Measurements from ENCODE around the gene PCGF1.

Gene PCGF1

DNA sequence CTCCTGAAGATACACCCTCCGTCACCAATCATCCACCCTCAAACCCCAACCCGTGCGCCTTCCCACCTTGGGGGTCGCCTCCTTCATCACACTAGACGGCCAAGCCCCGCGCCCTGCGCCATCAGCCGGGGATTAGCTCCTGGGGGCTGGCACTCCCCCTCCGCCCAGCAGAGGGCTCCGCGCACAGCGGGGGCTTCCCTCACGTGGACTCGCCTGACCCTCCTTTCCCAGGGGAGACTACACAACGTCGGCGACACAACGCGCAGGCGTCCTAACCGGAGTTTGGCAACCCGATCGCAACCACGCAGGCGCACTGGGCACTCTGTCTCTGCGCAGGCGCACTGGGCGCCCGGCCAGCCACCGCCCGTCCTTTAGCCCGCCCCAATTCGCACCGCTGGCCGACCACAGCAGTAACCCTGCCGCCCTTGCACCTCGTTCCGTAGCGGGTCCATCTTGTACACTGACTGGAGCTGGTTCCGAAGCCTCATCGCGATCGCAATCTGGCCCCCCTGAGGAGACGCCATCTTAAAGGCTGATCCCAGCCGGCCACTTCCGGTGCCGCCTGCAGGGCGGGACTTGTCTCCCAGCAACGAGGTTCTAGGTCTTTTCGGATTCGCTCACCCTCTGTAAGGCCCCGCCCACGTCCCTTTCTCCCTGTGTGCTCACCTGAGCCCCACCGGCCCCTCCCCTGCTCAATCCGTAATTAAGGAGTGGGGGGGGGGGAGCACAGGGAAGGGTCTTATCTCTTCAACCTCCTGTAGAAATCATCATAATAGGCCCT is at the start of gene PCGF1:
PCGF1 (minus strand) TSS at position 551 of the 781 bp plus-strand sequence; CDS start at position 524, 27 bp downstream.
- DNase-seq (ENCODE audit: extremely low spot score, insufficient read length, low read depth) (peak; percentile 90), FAIRE-seq (peak; percentile 93)

DNA sequence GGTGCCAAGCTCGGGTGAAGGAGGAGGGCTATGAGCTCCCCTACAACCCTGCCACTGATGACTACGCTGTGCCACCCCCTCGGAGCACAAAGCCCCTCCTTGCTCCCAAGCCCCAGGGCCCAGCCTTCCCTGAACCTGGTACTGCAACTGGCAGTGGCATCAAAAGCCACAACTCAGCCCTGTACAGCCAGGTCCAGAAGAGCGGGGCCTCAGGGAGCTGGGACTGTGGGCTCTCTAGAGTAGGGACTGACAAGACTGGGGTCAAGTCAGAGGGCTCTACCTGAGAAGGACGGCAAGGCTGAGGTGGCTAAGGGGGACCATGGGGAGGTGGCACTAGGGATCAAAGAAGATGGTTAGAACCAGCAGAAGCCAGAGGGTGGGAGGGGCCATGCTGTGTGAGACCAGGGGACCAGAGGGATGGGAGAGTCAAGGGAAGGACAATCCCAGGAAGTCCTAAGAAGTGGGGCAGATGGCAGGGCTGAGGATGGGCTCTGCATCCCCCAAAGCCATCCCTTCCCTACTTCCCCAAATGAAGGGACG is 49.4 kb upstream of the PCGF1 start:
- no peak for FAIRE-seq
- no peak for DNase-seq (ENCODE audit: extremely low spot score, insufficient read length, low read depth)

DNA sequence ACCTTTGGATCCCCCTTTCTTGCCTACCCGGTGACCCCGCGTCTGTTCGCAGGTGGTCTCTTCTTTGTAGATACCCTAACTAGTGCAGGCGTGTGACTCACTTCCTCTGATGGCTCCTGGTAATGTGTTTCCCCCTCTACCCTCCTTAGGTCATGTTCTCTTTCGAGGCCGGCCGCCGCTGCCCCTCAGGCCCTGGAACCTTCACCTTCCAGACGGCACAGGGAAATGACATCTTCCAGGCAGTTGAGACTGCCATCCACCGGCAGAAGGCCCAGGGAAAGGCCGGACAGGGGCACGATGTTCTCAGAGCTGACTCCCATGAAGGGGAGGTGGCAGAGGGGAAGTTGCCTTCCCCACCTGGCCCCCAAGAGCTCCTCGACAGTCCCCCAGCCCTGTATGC is 48.7 kb upstream of the PCGF1 start:
- DNase-seq (ENCODE audit: extremely low spot score, insufficient read length, low read depth) (no peak), FAIRE-seq (no peak)

DNA sequence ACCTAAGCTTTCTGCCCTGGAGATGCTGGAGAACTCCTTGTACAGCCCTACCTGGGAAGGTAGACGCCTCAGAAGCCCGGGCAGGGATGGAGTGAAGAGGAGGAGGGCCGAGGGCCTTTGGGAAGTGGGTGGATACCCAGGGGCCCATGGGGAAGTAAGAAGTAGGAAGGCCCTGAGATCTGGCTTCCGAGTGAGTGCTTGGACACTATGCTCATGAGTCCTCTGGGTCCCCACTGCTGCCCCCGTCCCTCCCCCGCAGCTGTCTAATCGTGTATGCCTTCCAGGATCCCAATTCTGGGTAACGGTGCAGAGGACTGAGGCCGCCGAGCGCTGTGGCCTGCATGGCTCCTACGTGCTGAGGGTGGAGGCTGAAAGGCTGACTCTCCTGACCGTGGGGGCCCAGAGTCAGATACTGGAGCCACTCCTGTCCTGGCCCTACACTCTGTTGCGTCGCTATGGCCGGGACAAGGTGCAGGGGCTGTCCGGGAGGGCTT is 48.2 kb upstream of the PCGF1 start:
- DNase-seq (ENCODE audit: extremely low spot score, insufficient read length, low read depth) (no peak), FAIRE-seq (peak; percentile 33)

DNA sequence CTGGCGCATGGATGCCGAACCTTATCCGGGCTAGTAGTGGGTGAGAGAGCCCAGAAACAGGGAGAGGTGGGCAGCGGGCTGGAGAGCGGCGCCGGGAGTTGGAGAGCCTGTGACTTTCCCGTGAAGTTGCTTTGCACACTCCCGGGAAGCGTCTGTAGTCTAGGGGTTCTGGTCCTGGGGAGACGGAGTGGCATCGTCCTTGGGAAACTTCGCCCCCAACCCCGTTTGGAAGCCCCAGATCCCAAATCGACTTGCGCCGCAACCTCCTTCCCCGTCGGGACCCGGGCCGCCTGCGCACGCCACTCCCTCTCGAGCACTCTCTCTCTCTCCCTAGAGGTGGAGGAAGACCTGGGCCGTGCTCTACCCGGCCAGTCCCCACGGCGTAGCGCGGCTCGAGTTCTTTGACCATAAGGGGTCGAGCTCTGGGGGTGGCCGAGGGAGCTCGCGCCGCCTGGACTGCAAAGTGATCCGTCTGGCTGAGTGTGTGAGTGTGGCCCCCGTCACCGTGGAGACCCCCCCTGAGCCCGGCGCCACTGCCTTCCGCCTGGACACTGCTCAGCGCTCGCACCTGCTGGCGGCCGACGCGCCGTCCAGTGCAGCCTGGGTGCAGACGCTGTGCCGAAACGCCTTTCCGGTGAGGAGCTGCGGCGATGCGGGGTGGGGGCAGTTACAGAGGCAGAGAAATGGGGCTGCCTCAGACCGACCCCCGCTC is 47.5 kb upstream of the PCGF1 start:
- no peak for DNase-seq (ENCODE audit: extremely low spot score, insufficient read length, low read depth)
- FAIRE-seq, result peak; percentile 64

DNA sequence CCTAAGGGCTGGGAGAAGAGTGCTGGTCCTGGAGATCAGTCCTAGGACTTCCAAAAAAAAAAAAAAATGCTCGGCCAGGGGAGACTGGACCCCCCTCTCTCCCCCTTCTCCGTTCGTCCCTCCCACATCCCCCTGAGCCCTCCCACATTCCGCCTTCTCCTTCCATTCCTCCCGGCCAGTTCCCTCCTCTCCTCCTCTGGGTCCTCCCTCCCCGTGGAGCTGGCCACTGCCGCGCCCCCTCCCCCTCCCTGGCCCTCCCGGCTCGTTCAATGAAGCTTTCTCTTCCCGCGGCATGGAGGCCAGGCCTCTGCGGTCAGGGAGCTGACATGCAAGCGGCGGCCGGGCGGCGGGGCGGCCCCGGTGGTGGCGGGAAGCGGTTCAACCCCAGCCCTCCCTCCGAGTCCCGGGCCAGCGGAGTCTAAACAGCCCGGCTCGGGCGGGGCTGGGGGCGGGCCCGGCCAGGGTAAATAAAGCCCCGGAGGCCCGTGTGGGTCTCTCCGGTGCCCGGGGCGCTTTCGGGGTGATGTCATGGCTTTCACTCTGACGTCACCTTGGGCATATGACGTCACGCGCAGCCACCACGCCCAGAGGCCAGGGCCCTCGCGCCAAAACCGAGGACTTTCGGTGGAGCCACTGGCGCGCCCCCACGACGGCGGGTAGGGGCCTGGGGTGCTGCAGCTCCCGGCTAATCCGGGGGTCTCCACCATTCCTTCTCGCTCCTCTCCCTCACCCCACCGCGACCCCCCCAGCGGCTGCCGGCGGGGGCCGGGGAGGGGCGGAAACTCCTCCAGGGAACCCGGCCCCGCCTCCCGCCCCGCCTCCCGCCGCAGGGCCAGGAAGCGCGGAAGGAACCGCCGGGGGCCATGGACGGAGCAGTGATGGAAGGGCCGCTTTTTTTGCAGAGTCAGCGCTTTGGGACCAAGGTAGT is 46.7 kb upstream of the PCGF1 start, which contains the start of the genes DOK1 and LOXL3:
DOK1 (plus strand) TSS at position 829 of the 928 bp plus-strand sequence; CDS start at position 864, 35 bp downstream.
LOXL3 (minus strand) TSS at position 51 of the 928 bp plus-strand sequence. CDS start 1,308 bp downstream, outside the sequence.
- FAIRE-seq, result peak; percentile 81
- DNase-seq (ENCODE audit: extremely low spot score, insufficient read length, low read depth), result peak; percentile 35

DNA sequence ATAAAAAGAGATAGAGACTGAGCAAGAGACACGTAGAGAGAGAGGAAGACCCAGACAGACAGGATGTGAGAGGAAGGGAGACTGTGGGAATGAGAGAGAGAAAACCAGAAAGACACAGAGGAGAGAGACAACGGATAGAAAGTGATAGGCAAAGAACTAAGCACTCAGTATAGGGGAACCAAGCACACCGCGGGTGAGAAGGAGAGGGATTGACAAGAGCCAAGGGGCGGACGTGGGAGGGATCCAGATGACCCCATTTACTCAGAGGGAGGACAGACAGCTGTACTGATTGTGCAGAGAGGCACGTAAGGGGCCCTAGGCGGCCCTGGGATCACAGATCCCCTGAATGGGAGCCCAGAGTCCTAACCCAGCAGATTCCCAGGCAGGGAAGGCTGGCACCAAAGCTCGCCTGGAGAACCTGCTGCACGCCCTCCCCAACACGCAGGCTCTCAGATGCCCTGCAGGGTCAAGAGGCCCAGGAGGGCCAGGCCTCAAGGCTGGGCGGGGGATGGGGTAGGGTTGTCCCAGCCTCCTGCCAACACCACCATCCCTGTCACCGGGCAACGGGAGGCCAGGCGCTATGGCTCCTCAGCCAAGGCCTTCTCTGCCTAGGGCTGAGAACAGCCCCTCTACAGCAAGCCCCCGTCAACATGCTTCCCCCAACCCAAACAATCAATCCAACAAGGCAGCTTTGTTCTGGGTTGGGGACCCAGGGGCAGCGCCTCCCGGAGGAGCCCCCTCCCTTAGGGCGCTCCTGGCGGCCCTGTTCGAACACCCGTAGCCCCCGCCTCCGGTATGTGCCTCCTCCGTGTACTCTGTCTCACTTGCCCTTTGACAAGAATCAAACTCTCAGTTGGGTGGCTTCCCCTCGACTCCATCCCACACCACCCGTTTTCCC is 45.7 kb upstream of the PCGF1 start:
- DNase-seq (ENCODE audit: extremely low spot score, insufficient read length, low read depth) (no peak), FAIRE-seq (peak; percentile 77)

DNA sequence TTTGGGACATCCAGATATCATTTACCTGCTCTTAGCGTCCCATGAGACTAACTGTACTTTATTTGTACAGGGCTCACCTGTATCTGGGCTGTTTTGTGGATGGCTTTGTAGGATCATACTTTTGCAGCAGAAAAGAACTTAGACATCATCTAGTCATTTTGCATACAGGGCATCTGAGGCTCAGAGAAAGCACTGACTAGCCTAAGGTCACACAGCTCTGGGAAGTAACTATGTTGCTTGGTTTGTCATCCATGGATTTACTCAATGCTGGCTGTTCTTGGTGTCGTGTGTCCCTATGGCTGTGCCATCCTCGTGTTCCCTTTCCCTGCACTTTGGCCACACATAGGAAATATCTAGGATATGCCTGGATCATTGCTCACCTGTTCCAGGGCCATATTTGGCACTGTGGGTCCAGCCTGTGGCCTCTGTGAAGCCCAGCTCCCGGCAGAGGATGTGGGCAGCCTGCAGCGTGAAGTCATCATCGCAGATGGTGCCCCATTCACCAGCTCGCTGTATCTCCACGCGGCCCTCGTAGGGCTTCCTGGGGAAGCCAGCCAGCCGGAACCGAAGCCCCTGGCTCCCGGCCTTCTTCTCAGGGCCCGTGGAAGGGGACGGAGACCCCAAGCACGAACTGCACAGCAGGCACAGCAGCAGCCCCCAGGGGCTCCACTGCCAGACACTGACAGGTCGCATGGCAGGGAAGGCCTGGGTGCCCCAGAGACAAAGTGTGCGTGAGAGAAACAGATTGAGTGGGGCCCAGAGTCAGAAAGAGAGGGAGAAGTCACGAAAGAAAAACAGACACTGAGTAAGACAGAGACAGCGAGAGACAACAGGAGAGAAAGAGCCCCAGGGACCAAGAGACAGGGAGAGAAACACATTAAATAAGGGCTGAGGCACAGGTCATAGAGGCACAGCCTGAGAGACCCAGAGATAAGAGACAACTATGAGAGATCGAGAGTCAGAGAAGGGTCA is 44.7 kb upstream of the PCGF1 start:
- FAIRE-seq (peak; percentile 77), DNase-seq (ENCODE audit: extremely low spot score, insufficient read length, low read depth) (no peak)

DNA sequence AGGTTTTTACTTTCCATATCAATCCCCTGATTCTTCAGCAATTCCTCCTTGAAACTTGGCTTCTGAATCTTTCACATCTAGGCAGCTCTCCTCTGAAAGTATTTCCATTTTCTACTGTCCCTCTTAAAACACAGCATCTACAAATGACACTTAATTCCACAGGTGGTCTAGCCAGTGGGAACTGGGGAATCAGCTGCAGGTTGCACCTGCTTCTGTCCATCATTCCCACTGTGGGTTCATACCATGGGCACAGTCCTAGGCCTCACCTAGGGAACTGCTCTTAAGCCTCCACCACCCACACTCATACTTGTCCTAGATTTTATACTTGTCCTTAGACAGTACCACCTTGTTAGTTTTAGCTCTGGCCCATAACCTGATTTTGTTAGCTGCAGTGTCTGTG is 44.0 kb upstream of the PCGF1 start:
- no peak for DNase-seq (ENCODE audit: extremely low spot score, insufficient read length, low read depth)
- FAIRE-seq, result no peak

DNA sequence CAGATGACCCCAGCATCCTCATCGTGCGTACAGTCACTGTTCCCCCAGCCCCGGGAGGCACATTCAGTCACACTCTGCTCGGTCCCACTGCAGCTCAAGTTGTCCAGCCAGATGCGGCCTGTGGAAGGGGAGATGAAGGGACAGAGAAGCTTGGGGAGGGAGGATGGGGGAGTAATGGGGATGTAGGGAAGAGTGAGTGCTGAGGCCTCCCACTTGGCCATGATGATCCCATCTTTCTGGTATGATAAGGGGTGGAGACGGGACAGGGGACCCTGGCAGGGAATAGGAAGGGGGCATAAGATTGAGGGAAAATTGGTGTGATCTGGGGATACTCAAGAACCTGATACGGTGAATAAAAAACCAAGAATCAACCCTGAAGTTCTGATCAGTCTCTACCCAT is 42.7 kb upstream of the PCGF1 start:
- no peak for DNase-seq (ENCODE audit: extremely low spot score, insufficient read length, low read depth)
- FAIRE-seq, result no peak

DNA sequence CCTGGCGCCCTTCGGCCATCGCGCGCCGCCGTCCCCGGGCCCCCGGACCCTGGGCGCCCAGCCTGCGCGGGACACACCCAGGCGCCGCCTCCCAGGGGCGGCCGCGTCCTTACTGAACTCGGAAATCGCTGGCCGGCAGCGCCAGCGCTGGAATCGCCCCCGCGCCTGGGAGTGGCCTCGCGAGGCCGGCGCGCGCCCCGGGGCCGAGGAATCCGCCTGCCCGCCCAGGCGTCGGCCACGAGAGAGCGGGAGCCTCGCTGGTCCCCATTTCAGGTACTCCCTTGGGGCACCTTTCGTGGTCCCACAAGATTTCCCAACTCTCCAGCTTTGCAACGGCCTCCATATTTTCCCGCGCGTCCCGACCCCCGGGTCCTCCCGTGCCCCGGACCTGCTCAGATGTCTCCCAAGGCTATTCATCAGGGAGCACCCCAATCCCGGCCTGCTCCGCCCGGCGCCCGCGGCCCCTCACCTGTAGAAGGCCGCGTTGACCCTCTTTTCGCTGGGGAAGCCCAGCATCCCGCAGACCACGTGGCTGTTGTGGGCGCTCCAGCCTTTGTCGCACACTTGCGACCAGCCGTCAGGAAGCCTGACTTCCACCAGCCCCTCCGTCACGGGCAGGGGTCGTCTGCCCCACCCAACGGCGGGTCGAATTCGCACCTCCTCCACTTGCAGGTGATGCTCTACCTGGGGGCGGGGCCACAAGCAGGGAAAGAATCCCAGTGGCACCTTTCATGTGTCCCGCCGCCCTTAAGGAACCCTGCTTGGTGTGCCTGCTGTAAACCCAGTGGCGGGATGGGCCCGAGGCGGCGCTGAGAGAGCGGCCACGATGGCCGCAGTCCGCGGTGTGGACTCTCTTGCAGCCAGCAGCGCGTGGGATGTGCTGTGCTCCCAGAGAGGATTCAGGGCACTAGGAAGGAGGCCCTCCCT is 41.7 kb upstream of the PCGF1 start:
- FAIRE-seq (peak; percentile 12), DNase-seq (ENCODE audit: extremely low spot score, insufficient read length, low read depth) (no peak)

DNA sequence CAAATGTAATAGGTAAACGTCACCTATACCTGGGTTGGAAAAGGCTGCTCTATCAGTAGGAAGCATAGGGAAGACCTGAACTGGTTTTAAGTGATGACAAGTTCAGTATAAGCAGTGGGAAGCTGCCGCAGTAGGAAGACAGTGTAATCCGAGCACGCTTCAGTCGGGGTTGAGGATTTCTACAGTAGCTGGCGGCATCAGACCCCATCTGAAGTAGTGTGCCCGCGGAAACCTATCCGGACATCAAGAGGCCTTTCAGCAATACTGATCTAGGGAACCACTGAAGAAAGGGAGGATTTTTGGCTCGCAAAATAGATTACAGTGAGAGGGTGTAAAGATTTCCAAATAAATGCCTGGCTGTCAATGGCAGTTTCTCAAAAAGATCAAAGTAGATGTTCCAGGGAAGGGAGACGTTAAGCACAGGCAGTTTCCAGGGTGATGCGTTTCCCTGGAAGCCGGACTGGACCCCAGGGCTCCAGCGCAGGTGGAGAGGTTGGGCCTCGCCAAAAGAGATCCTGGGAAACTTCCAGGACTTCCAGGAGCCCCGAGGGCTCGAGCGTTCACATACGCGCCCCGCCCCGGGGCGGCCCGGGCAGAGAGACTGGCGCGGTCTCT is 40.9 kb upstream of the PCGF1 start:
- DNase-seq (ENCODE audit: extremely low spot score, insufficient read length, low read depth), result no peak
- no peak for FAIRE-seq

DNA sequence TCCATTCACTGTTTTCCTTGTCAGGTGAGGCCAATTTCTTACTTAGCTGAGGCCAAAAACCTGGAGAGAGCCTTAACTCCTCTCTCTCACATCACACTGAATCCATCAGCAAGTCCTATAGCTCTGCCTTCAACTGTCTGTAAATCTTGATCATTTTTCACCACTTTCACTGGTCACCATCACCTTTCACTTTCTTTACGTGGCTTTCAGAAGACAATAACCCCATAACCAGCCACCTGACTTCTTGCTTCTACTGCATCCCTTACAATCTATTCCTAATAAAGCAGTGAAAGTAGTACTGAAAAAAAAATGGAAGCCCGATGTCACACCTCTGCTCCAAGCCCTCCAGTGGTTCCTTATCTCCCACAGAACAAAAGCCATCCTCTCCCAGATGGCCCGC is 38.5 kb upstream of the PCGF1 start:
- DNase-seq (ENCODE audit: extremely low spot score, insufficient read length, low read depth) (no peak), FAIRE-seq (no peak)

DNA sequence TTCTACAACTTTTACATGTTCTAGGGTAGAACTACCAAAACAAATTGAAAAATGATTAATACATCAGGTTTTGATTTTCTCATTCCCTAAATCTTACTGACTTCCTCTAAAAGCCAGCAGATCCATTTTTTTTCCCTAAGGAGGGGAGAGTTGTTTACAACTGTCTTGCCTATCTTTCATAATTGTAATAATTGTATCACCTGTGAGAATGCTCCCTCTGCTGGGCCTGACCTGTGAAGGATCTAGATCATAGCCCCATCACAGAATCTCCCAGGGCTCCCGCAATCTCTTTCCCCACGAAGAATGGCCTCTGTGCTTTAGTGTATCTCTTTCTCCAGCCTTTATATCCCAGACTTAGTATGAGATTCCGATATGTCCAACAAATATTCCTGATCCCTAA is 37.1 kb upstream of the PCGF1 start:
- no peak for DNase-seq (ENCODE audit: extremely low spot score, insufficient read length, low read depth)
- no peak for FAIRE-seq

DNA sequence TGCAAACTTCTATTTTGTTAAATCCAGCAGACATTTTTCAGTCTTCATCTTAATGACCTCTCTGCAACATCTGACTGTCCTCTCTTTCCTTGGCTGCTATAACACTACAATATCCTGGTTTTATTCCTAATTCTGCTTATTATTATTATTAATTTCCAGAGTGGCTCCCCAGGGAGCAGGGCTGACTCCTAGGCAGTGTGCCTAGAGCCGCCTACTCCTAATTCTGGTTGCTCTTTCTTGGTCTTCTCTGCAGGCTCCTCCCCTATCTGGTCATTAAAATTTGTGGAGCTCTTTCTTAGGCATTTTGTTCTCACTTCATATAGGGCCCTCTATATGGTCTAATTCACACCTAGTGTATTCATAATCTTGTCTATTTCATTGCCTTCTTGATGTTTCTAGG is 35.5 kb upstream of the PCGF1 start:
- no peak for FAIRE-seq
- DNase-seq (ENCODE audit: extremely low spot score, insufficient read length, low read depth), result no peak

DNA sequence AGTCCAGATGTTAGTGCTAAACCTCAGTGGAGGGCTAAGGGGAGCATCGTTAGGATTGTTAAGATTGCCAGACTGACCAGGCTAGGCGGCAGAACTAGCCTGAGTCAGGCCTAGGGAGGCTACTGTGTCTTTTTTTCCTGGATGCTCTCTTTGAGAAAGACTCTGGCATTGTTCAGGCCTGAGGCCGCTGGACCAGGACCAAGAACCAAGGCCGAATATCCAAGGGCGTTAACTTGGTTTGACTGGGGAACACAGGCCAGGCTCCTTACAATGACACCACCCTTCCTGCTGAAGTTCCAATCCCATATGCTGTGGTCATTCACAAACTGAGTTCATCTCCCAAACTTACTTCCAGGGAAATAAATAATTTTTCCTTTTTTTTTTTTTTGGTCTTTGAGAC is 32.8 kb upstream of the PCGF1 start:
- DNase-seq (ENCODE audit: extremely low spot score, insufficient read length, low read depth) (no peak), FAIRE-seq (no peak)
